ENCODE measurements around the gene ZBED4. TPM values are rescaled to one million over a fixed set of nuclear protein-coding genes. Genes with fewer than 3 reads are reported as not detected.

The ZBED4 gene
- total and polyA plus RNA-seq, 4 donors: 2.1 to 10.3 (median 4.8) TPM

DNA sequence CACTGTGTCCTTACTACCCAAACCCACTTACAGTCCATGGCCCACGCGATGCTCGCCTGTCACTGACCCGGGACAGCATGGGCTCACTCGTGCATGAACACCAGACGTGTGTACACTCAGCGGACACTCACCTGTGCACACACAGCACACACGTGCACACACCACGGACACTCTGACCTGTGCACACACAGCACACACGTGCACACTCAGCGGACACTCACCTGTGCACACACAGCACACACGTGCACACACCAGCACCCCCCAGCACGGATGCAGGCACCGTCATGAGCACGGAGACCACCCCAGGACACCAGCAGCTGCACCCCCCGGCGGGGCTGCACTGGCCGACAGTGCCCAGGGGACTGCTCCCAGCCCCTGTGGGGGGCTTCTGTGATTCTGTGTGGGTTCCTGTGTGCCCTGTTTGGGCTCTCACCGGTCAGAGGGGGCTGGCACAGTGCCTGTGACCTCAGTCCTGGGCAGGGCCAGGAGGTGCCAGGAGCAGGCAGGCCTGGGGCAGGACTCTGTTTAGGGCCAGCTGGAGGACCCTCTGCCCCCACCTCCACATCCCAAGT lies 85.0 kb downstream of the ZBED4 start:
- DNase-seq (ENCODE audit: low spot score): no peak
- Histone ChIP-seq H3K4me3 (ENCODE audit: low read depth in 1 of 3, low read length in 3 of 3) (no peak overlapping the region), H3K27ac (ENCODE audit: low read depth in 1 of 2, low read length in 2 of 2) (peak overlapping the region in 1 of 2 donors; percentile 74), H3K36me3 (ENCODE audit: control insufficient read depth in 4 of 4, insufficient read depth in 3 of 4, low read depth in 1 of 4, low read length in 3 of 4) (no peaks in the 10 kb centered on the region), H3K9ac (ENCODE audit: low read depth in 1 of 2, low read length in 2 of 2) (no peak overlapping the region), H3K4me1 (ENCODE audit: control insufficient read depth in 4 of 4, insufficient read depth in 4 of 4, low read length in 3 of 4) (peaks cover 5 to 36% (median 28%) of the 10 kb centered on the region in 4 donors), H3K9me3 (ENCODE audit: control insufficient read depth in 4 of 4, low read length in 3 of 4) (no peaks in the 10 kb centered on the region), H3K27me3 (ENCODE audit: control insufficient read depth in 4 of 4, insufficient read depth in 4 of 4, low read length in 3 of 4) (no peaks in the 10 kb centered on the region)
- WGBS: 67% methylated on average over 19 of the region's 19 CpGs
- no peak for TF ChIP-seq RXRA (IDR thresholded peaks at IDR 0.05)
- no peak for TF ChIP-seq FOXA2 (IDR thresholded peaks at IDR 0.05)
- no peak for TF ChIP-seq TAF1 (conservative IDR thresholded peaks at IDR 0.05)
- no peak for TF ChIP-seq GABPA (IDR thresholded peaks at IDR 0.05 in 1 of 2, conservative IDR thresholded peaks at IDR 0.05 in 1 of 2)
- TF ChIP-seq NR2F2 (IDR thresholded peaks at IDR 0.05): no peak
- TF ChIP-seq, protein P1, sequence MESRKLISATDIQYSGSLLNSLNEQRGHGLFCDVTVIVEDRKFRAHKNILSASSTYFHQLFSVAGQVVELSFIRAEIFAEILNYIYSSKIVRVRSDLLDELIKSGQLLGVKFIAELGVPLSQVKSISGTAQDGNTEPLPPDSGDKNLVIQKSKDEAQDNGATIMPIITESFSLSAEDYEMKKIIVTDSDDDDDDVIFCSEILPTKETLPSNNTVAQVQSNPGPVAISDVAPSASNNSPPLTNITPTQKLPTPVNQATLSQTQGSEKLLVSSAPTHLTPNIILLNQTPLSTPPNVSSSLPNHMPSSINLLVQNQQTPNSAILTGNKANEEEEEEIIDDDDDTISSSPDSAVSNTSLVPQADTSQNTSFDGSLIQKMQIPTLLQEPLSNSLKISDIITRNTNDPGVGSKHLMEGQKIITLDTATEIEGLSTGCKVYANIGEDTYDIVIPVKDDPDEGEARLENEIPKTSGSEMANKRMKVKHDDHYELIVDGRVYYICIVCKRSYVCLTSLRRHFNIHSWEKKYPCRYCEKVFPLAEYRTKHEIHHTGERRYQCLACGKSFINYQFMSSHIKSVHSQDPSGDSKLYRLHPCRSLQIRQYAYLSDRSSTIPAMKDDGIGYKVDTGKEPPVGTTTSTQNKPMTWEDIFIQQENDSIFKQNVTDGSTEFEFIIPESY (IDR thresholded peaks at IDR 0.05): no peak
- no peak for TF ChIP-seq SP1 (IDR thresholded peaks at IDR 0.05)
- TF ChIP-seq, protein P2, sequence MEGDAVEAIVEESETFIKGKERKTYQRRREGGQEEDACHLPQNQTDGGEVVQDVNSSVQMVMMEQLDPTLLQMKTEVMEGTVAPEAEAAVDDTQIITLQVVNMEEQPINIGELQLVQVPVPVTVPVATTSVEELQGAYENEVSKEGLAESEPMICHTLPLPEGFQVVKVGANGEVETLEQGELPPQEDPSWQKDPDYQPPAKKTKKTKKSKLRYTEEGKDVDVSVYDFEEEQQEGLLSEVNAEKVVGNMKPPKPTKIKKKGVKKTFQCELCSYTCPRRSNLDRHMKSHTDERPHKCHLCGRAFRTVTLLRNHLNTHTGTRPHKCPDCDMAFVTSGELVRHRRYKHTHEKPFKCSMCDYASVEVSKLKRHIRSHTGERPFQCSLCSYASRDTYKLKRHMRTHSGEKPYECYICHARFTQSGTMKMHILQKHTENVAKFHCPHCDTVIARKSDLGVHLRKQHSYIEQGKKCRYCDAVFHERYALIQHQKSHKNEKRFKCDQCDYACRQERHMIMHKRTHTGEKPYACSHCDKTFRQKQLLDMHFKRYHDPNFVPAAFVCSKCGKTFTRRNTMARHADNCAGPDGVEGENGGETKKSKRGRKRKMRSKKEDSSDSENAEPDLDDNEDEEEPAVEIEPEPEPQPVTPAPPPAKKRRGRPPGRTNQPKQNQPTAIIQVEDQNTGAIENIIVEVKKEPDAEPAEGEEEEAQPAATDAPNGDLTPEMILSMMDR (IDR thresholded peaks at IDR 0.05; ENCODE audit: low read depth, low read length, missing input control): no peak
- no peak for TF ChIP-seq YY1 (IDR thresholded peaks at IDR 0.05)
- TF ChIP-seq HNF4A (conservative IDR thresholded peaks at IDR 0.05): no peak
- TF ChIP-seq EGR1 (IDR thresholded peaks at IDR 0.05; ENCODE audit: low read depth in 2 of 2): no peak
- no peak for TF ChIP-seq HNF4G (IDR thresholded peaks at IDR 0.05)
- TF ChIP-seq, protein P3, sequence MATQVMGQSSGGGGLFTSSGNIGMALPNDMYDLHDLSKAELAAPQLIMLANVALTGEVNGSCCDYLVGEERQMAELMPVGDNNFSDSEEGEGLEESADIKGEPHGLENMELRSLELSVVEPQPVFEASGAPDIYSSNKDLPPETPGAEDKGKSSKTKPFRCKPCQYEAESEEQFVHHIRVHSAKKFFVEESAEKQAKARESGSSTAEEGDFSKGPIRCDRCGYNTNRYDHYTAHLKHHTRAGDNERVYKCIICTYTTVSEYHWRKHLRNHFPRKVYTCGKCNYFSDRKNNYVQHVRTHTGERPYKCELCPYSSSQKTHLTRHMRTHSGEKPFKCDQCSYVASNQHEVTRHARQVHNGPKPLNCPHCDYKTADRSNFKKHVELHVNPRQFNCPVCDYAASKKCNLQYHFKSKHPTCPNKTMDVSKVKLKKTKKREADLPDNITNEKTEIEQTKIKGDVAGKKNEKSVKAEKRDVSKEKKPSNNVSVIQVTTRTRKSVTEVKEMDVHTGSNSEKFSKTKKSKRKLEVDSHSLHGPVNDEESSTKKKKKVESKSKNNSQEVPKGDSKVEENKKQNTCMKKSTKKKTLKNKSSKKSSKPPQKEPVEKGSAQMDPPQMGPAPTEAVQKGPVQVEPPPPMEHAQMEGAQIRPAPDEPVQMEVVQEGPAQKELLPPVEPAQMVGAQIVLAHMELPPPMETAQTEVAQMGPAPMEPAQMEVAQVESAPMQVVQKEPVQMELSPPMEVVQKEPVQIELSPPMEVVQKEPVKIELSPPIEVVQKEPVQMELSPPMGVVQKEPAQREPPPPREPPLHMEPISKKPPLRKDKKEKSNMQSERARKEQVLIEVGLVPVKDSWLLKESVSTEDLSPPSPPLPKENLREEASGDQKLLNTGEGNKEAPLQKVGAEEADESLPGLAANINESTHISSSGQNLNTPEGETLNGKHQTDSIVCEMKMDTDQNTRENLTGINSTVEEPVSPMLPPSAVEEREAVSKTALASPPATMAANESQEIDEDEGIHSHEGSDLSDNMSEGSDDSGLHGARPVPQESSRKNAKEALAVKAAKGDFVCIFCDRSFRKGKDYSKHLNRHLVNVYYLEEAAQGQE (IDR thresholded peaks at IDR 0.05): no peak

Small RNA genes within 50 kb of the gene (small RNA-seq; reads per million reads assigned to genes)
- not detected for gene AL117328.1
- gene RF00017: not detected

Other genes starting within 250 kb of the ZBED4 start
- gene BRD1, start 26.0 kb upstream of the ZBED4 start, total RNA-seq: 10 to 100 TPM; 15.7 to 20.7 TPM
- 1 to 10 TPM; 3.3 to 7.5 TPM for gene BRD1, start 26.0 kb upstream of the ZBED4 start, polyA plus RNA-seq
- 10 to 100 TPM; 10.4 to 20.2 TPM for gene ALG12, start 64.6 kb downstream of the ZBED4 start, total RNA-seq
- gene ALG12, start 64.6 kb downstream of the ZBED4 start, polyA plus RNA-seq: 10 to 100 TPM; 12.5 to 15.6 TPM
- gene CRELD2, start 64.8 kb downstream of the ZBED4 start, total RNA-seq: 10 to 100 TPM; 17.2 to 98.1 TPM
- gene CRELD2, start 64.8 kb downstream of the ZBED4 start, polyA plus RNA-seq: 10 to 100 TPM; 34.2 to 80.0 TPM
- 10 to 100 TPM; 14.5 to 33.8 TPM for gene PIM3, start 106.9 kb downstream of the ZBED4 start, total RNA-seq
- 10 to 100 TPM; 22.3 to 44.0 TPM for gene PIM3, start 106.9 kb downstream of the ZBED4 start, polyA plus RNA-seq
- under 1 TPM in 1 of 2 donors, not detected in 1; under 0.01 TPM for gene IL17REL, start 158.9 kb downstream of the ZBED4 start, total RNA-seq
- not detected for gene IL17REL, start 158.9 kb downstream of the ZBED4 start, polyA plus RNA-seq
- not detected for gene TTLL8, start 204.5 kb downstream of the ZBED4 start, total RNA-seq
- not detected for gene TTLL8, start 204.5 kb downstream of the ZBED4 start, polyA plus RNA-seq
- 1 to 10 TPM in 1 of 2 donors, under 1 TPM in 1; 0.33 to 9.4 TPM for gene MLC1, start 231.6 kb downstream of the ZBED4 start, total RNA-seq
- under 1 TPM in 1 of 2 donors, not detected in 1; 0.13 TPM for gene MLC1, start 231.6 kb downstream of the ZBED4 start, polyA plus RNA-seq
- under 1 TPM; 0.17 to 0.47 TPM for gene MOV10L1, start 236.2 kb downstream of the ZBED4 start, total RNA-seq
- gene MOV10L1, start 236.2 kb downstream of the ZBED4 start, polyA plus RNA-seq: under 1 TPM; 0.07 to 0.18 TPM